ENCODE measurements around the gene C5orf63. TPM values are rescaled to one million over a fixed set of nuclear protein-coding genes. Genes with fewer than 3 reads are reported as not detected.

C5orf63 gene
- total and polyA plus RNA-seq, 2 of the 13 experiments (the other 11 are each of a cell fraction or from before 2014, with no cell fraction given), result 7.9 to 8.8 TPM

GRCh38 chr5:127030259-127031146 is 42.8 kb downstream of the C5orf63 start, which contains the start of gene MARCHF3 (continued):
- TF ChIP-seq, protein P1, sequence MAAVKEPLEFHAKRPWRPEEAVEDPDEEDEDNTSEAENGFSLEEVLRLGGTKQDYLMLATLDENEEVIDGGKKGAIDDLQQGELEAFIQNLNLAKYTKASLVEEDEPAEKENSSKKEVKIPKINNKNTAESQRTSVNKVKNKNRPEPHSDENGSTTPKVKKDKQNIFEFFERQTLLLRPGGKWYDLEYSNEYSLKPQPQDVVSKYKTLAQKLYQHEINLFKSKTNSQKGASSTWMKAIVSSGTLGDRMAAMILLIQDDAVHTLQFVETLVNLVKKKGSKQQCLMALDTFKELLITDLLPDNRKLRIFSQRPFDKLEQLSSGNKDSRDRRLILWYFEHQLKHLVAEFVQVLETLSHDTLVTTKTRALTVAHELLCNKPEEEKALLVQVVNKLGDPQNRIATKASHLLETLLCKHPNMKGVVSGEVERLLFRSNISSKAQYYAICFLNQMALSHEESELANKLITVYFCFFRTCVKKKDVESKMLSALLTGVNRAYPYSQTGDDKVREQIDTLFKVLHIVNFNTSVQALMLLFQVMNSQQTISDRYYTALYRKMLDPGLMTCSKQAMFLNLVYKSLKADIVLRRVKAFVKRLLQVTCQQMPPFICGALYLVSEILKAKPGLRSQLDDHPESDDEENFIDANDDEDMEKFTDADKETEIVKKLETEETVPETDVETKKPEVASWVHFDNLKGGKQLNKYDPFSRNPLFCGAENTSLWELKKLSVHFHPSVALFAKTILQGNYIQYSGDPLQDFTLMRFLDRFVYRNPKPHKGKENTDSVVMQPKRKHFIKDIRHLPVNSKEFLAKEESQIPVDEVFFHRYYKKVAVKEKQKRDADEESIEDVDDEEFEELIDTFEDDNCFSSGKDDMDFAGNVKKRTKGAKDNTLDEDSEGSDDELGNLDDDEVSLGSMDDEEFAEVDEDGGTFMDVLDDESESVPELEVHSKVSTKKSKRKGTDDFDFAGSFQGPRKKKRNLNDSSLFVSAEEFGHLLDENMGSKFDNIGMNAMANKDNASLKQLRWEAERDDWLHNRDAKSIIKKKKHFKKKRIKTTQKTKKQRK (IDR thresholded peaks at IDR 0.05; ENCODE audit: low read length), result no peak
- TF ChIP-seq ZNF292 (CRISPR knock-in tag; IDR thresholded peaks at IDR 0.05; ENCODE audit: borderline replicate concordance, low read depth), result peak; percentile 47; the same call in 1 of the 2 replicates
- peak; percentile 85 for TF ChIP-seq ZNF33B (CRISPR knock-in tag; IDR thresholded peaks at IDR 0.05)
- TF ChIP-seq ZNF350 (CRISPR knock-in tag; IDR thresholded peaks at IDR 0.05; ENCODE audit: borderline replicate concordance, low read depth), result 0 out of 2 replicates have a peak, but pooled peaks have one; percentile 5
- TF ChIP-seq ZXDC (CRISPR knock-in tag; IDR thresholded peaks at IDR 0.05), result no peak
- TF ChIP-seq, protein P2, sequence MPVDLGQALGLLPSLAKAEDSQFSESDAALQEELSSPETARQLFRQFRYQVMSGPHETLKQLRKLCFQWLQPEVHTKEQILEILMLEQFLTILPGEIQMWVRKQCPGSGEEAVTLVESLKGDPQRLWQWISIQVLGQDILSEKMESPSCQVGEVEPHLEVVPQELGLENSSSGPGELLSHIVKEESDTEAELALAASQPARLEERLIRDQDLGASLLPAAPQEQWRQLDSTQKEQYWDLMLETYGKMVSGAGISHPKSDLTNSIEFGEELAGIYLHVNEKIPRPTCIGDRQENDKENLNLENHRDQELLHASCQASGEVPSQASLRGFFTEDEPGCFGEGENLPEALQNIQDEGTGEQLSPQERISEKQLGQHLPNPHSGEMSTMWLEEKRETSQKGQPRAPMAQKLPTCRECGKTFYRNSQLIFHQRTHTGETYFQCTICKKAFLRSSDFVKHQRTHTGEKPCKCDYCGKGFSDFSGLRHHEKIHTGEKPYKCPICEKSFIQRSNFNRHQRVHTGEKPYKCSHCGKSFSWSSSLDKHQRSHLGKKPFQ (CRISPR knock-in tag; IDR thresholded peaks at IDR 0.05; ENCODE audit: insufficient replicate concordance), result no peak
- TF ChIP-seq, protein P3, sequence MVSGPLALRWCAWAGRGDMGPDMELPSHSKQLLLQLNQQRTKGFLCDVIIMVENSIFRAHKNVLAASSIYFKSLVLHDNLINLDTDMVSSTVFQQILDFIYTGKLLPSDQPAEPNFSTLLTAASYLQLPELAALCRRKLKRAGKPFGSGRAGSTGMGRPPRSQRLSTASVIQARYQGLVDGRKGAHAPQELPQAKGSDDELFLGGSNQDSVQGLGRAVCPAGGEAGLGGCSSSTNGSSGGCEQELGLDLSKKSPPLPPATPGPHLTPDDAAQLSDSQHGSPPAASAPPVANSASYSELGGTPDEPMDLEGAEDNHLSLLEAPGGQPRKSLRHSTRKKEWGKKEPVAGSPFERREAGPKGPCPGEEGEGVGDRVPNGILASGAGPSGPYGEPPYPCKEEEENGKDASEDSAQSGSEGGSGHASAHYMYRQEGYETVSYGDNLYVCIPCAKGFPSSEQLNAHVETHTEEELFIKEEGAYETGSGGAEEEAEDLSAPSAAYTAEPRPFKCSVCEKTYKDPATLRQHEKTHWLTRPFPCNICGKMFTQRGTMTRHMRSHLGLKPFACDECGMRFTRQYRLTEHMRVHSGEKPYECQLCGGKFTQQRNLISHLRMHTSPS (CRISPR knock-in tag; IDR thresholded peaks at IDR 0.05; ENCODE audit: low read depth), result 0 out of 2 replicates have a peak, but pooled peaks have one; percentile 45
- peak; percentile 59; the same call in 1 of the 2 replicates for TF ChIP-seq ZNF619 (CRISPR knock-in tag; IDR thresholded peaks at IDR 0.05)
- no peak; the same call in 1 of the 2 replicates for TF ChIP-seq FOSL1 (CRISPR knock-in tag; IDR thresholded peaks at IDR 0.05; ENCODE audit: borderline replicate concordance)
- TF ChIP-seq FOSL2 (CRISPR knock-in tag; IDR thresholded peaks at IDR 0.05), result no peak; the same call in 1 of the 2 replicates
- TF ChIP-seq MED1 (CRISPR knock-in tag; IDR thresholded peaks at IDR 0.05), result 0 out of 2 replicates have a peak, but pooled peaks have one; percentile 57
- TF ChIP-seq, protein P4, sequence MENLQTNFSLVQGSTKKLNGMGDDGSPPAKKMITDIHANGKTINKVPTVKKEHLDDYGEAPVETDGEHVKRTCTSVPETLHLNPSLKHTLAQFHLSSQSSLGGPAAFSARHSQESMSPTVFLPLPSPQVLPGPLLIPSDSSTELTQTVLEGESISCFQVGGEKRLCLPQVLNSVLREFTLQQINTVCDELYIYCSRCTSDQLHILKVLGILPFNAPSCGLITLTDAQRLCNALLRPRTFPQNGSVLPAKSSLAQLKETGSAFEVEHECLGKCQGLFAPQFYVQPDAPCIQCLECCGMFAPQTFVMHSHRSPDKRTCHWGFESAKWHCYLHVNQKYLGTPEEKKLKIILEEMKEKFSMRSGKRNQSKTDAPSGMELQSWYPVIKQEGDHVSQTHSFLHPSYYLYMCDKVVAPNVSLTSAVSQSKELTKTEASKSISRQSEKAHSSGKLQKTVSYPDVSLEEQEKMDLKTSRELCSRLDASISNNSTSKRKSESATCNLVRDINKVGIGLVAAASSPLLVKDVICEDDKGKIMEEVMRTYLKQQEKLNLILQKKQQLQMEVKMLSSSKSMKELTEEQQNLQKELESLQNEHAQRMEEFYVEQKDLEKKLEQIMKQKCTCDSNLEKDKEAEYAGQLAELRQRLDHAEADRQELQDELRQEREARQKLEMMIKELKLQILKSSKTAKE (CRISPR knock-in tag; IDR thresholded peaks at IDR 0.05; ENCODE audit: borderline replicate concordance), result peak; percentile 48
- TF ChIP-seq ZNF567 (CRISPR knock-in tag; IDR thresholded peaks at IDR 0.05; ENCODE audit: borderline replicate concordance), result no peak; the same call in 1 of the 2 replicates
- no peak for TF ChIP-seq ADNP (CRISPR knock-in tag; IDR thresholded peaks at IDR 0.05)
- TF ChIP-seq SOX5 (CRISPR knock-in tag; IDR thresholded peaks at IDR 0.05; ENCODE audit: borderline replicate concordance), result peak; percentile 4; the same call in 1 of the 2 replicates
